ENCODE data around the gene TSSK2.

DNA sequence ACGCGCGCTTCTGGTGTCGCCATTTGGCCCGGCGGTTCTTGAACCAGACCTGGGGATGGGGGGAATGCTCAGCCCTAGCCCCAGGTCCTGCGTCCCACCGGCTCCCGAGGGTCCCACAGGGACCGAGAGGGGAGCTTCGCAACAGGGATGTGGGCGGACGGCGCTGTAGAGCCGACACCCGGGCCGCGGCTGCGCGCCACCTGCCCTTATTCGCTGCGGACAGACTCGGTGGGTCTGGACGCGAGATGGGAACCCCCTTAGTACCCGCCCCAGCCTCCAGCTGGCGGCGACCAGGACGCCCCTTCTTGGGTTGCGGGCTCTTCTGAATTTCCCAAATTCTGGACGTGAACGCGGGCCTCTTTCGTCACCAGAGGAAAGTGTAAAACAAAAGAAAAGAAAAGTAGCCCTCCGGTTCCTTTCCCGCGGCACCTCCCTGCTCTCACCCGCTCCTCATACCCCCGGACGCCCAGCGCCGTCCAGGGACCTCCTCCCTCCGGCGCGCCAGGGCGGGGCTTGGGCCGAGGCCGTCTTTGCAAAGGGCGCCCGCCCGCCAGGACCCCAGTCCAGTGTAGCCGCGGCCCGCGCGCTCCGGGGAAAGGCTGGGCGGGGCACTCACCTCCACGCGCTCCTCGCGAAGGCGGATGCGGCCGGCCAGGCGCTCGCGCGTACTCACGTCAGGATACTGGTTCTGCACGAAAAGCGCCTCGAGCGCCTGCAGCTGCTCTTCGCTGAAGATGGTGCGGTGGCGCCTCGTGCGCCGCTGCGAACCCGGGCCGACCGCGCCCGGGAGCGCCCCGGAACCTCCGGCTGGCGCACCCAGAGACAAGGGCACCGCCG is 18.2 kb downstream of the TSSK2 start:
- TF ChIP-seq EZH2 (optimal IDR thresholded peaks at IDR 0.05; ENCODE audit: low read depth, low read length): no peak
- TF ChIP-seq CTCF (IDR thresholded peaks at IDR 0.05; ENCODE audit: low read length): no peak
- no peak for TF ChIP-seq EZH2phosphoT487 (IDR thresholded peaks at IDR 0.05; ENCODE audit: low read length)
